GM12891 (cell line): ENCODE data around the gene TGFB1.

Experiments
- POLR2A ChIP-seq: IDR thresholded peaks from 2 replicates; pipeline ENCODE4 v1.6.1; 2011; ENCODE audit warnings: low read depth, low read length, control low read depth
- SPI1 ChIP-seq: IDR thresholded peaks from 2 replicates; pipeline ENCODE4 v1.6.1; 2011; ENCODE audit warnings: low read depth, low read length, control low read depth
- TAF1 ChIP-seq: IDR thresholded peaks from 2 replicates; pipeline ENCODE4 v1.6.1; 2011; ENCODE audit warnings: low read depth, low read length, control low read depth

DNA sequence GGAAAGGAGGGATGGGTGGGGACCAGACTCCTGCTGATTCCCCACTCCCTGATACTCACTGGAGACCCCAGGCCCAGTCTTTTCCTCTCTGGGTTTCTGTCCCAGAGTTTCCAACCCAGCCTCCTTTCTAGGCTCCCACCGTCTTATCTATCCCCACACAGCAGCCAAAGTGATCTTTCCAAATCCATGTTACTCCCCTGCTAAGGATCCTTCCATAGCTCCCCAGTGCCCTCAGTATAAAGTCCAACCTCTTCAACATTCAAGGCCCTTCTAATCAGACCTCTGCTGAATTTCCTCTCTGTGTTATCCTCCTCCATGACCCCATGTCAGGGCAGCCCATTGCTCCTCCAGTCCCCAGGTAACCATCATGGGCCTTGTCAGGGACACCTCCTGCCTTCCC is 1.3 kb upstream of the TGFB1 start:
- no peak for TF ChIP-seq POLR2A
- no peak for TF ChIP-seq TAF1
- no peak for TF ChIP-seq SPI1
